C4-2B (cell line): ENCODE results near the gene ZNF804A.

Source experiments
- H3K27ac ChIP-seq: fragments of 450-650 bp; 2 replicates; pipeline ENCODE4 v1.5.1; 2017
- CTCF ChIP-seq: fragments of 450-650 bp; conservative IDR thresholded peaks from 2 replicates; pipeline ENCODE4 v1.5.1; 2017; ENCODE audit warnings: mild to moderate bottlenecking
- ZFX ChIP-seq: fragments of 450-650 bp; IDR thresholded peaks from 2 replicates; pipeline ENCODE4 v1.6.1; 2017

Gene ZNF804A

DNA sequence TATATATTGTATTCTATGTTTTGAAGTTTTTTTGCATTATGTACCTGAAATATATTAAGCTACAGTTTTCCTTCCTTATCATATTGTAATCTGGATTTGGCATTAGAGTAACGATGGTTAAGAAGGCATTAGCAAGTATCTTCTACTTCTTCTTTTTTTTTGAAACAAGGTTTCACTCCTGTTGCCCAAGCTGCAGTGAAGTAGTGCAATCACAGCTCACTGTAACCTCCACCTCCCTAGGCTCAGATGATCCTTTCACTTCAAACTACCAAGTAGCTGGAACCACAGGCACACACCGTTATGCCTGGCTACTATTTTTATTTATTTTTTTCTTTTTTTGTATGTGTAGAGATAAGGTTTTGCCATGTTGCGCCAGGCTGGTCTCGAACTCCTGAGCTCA lies 201.1 kb downstream of the ZNF804A start:
- no peak overlapping the region for H3K27ac ChIP-seq
- TF ChIP-seq CTCF: no peak
- no peak for TF ChIP-seq ZFX

- H3K27ac ChIP-seq: no peak overlapping the region
- TF ChIP-seq CTCF: no peak
- TF ChIP-seq ZFX: no peak
Measured at GRCh38 chr2:184814421-184814820, 216.1 kb downstream of the ZNF804A start.

DNA sequence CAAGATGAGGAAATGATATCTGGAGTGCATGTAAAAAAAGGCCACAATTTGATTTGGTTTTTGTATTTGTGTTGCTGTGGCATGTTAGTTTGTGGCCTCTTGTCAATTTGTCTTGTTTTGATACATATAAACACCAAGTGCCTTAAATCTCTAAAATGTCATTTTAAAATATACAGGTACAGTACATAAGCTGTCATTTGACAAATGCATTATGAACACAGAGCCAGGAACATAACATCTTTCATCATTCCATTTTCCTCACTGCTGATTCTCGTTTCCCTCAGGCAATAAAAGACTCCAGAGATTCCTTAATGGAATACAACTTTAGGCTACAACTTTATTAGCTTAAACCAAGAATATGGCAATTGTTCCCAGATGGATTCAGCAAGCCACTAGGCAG lies 217.5 kb downstream of the ZNF804A start:
- no peak overlapping the region for H3K27ac ChIP-seq
- TF ChIP-seq ZFX: no peak
- TF ChIP-seq CTCF: no peak

- no peak overlapping the region for H3K27ac ChIP-seq
- TF ChIP-seq ZFX (no peak), CTCF (no peak)
Measured at GRCh38 chr2:184824597-184824996, 226.3 kb downstream of the ZNF804A start.

GRCh38 chr2:184830531-184830930 lies 232.2 kb downstream of the ZNF804A start:
- no peak for TF ChIP-seq ZFX
- TF ChIP-seq CTCF: no peak
- H3K27ac ChIP-seq: no peak overlapping the region

DNA sequence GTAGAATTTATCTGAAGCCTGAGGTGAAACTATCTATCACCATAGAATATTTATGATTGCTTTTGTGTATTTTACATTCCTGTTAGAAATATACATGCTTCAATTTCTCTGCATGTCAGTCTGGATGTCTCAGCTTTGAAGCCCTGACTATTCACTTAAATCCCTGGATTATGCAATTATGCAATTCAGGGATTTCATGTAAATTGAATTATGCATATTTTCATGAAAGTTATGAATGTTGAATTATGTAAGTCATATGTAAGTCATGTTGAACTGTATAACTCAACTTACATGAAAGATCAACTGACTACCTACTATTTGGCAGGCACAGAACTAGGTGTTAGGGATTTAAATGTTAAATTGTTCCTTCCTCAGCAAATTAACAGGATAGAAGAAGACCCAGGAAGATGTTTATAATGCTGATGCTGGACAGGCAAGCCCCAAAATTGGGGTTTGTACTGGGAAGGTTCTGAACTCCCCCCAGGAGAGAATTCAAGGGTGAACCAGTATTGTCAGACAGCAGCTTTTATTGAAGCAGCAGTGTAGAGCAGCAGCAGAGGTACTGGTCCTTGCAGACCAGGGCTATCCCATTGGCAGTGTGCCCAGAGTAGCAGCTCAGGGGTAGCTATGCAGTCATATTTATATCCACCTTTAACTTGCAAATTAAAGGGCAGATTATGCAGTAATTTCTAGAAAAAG lies 236.5 kb downstream of the ZNF804A start:
- no peak overlapping the region for H3K27ac ChIP-seq

DNA sequence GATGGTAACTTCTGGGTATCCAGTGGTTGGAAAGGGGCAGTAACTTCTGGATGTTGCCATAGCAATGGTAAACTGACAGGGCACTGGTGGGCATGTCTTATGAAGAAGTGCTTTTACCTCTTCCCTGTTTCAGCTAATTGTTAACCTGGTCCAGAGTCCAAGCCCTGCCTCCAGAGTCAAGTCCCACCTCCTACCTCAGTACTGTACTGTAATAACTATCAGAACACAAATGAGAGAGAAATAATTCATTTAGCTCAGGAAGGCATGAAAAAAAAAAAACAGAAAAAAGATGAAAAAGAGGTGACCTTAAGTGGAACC lies 237.0 kb downstream of the ZNF804A start:
- no peak for TF ChIP-seq CTCF
- no peak for TF ChIP-seq ZFX
- no peak overlapping the region for H3K27ac ChIP-seq

More for the DNA sequence above, 236.5 kb downstream of the ZNF804A start:
- no peak for TF ChIP-seq ZFX
- no peak for TF ChIP-seq CTCF
